ENCODE results near the gene CACNA1C. TPM values are rescaled to one million over a fixed set of nuclear protein-coding genes. Genes with fewer than 3 reads are reported as not detected.

CACNA1C gene
- total RNA-seq, 4 donors from 2014 or later: 9.7 to 42.1 (median 18.1) TPM

- DNase-seq: no peak
- Histone ChIP-seq H3K9me3 (no peaks in the 10 kb centered on the region), H3K27me3 (no peaks in the 10 kb centered on the region), H3K4me1 (peaks cover 0 to 40% (median 1%) of the 10 kb centered on the region in 4 donors), H3K27ac (peak overlapping the region in 3 of 4 donors; percentile 3 to 46 (median 37)), H3K36me3 (no peaks in the 10 kb centered on the region), H3K4me3 (no peak overlapping the region)
- TF ChIP-seq, protein P1, sequence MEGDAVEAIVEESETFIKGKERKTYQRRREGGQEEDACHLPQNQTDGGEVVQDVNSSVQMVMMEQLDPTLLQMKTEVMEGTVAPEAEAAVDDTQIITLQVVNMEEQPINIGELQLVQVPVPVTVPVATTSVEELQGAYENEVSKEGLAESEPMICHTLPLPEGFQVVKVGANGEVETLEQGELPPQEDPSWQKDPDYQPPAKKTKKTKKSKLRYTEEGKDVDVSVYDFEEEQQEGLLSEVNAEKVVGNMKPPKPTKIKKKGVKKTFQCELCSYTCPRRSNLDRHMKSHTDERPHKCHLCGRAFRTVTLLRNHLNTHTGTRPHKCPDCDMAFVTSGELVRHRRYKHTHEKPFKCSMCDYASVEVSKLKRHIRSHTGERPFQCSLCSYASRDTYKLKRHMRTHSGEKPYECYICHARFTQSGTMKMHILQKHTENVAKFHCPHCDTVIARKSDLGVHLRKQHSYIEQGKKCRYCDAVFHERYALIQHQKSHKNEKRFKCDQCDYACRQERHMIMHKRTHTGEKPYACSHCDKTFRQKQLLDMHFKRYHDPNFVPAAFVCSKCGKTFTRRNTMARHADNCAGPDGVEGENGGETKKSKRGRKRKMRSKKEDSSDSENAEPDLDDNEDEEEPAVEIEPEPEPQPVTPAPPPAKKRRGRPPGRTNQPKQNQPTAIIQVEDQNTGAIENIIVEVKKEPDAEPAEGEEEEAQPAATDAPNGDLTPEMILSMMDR (IDR thresholded peaks at IDR 0.05): no peak
- no peak for TF ChIP-seq POLR2A (IDR thresholded peaks at IDR 0.05)
Measured at GRCh38 chr12:2341871-2342270, 289.1 kb downstream of the CACNA1C start.

- no peak overlapping the region for H3K4me3 ChIP-seq
- H3K36me3 ChIP-seq: no peaks in the 10 kb centered on the region
- no peak for TF ChIP-seq POLR2A (IDR thresholded peaks at IDR 0.05)
- TF ChIP-seq, protein P1 (IDR thresholded peaks at IDR 0.05): no peak
- no peaks in the 10 kb centered on the region for H3K27me3 ChIP-seq
- H3K4me1 ChIP-seq: peaks cover 0 to 32% (median 1%) of the 10 kb centered on the region in 4 donors
- H3K9me3 ChIP-seq: no peaks in the 10 kb centered on the region
- DNase-seq: no peak
- no peak overlapping the region for H3K27ac ChIP-seq
Measured at GRCh38 chr12:2343681-2344080, 290.9 kb downstream of the CACNA1C start.

GRCh38 chr12:2344476-2344875 is 291.7 kb downstream of the CACNA1C start:
- Histone ChIP-seq H3K27me3 (no peaks in the 10 kb centered on the region), H3K4me3 (no peak overlapping the region), H3K36me3 (no peaks in the 10 kb centered on the region), H3K9me3 (no peaks in the 10 kb centered on the region), H3K27ac (peak overlapping the region; percentile 17 to 70 (median 48)), H3K4me1 (peaks cover 0 to 29% (median 1%) of the 10 kb centered on the region in 4 donors)
- no peak for DNase-seq
- TF ChIP-seq, protein P1 (IDR thresholded peaks at IDR 0.05): no peak
- TF ChIP-seq POLR2A (IDR thresholded peaks at IDR 0.05): no peak

DNA sequence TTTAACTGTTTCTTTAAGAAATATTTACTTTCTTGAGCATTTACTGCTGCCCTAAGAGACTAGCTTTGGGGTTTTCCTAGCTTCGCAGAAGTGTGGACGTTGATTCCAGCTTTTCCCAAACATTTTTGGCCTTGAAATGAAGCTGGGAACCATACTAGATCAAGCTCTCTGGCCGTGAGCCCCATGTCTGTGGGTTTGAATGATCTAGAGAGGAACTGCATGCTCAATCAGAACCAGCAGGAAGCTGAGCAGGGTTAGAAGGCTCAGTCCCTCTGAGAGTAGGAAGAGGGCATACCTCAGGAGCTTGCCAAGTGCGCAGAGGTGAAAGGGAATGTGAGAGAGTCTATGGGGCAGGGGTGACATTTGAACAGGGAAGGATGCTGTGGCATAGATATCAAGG is 292.1 kb downstream of the CACNA1C start:
- Histone ChIP-seq H3K4me1 (peaks cover 0 to 29% (median 1%) of the 10 kb centered on the region in 4 donors), H3K9me3 (no peaks in the 10 kb centered on the region), H3K4me3 (no peak overlapping the region), H3K27me3 (no peaks in the 10 kb centered on the region), H3K36me3 (no peaks in the 10 kb centered on the region), H3K27ac (peak overlapping the region; percentile 17 to 70 (median 48))
- no peak for TF ChIP-seq POLR2A (IDR thresholded peaks at IDR 0.05)
- TF ChIP-seq, protein P1 (IDR thresholded peaks at IDR 0.05): no peak
- no peak for DNase-seq

GRCh38 chr12:2345902-2346301 is 293.1 kb downstream of the CACNA1C start:
- TF ChIP-seq, protein P1 (IDR thresholded peaks at IDR 0.05): no peak
- TF ChIP-seq POLR2A (IDR thresholded peaks at IDR 0.05): no peak
- peak overlapping the region in 3 of 4 donors; percentile 36 to 70 (median 61) for H3K27ac ChIP-seq

DNA sequence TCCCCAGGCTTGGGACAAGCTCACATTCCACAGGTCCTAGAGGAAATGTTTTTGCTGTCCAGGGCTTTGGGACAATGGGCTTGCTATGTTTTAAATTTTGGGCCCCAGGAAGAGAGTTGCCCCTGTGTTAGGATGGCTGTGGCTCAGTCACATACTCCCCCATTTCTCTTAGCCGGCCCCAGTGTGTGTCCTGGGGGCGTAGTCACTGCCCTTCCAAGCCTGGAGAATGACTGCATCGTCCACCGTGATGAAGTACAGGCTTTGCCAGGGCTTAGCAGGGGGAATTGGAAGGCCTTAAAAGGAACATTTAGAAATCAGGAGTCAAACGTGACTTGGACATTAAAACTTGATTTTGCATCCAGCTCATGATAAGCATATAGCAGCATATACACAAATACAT is 293.6 kb downstream of the CACNA1C start:
- Histone ChIP-seq H3K36me3 (no peaks in the 10 kb centered on the region), H3K4me1 (peaks cover 0 to 29% (median 1%) of the 10 kb centered on the region in 4 donors), H3K9me3 (no peaks in the 10 kb centered on the region), H3K4me3 (no peak overlapping the region), H3K27me3 (no peaks in the 10 kb centered on the region), H3K27ac (peak overlapping the region in 2 of 4 donors; percentile 61 to 70)
- DNase-seq: peak in 1 of 3 donors; percentile 21
- TF ChIP-seq, protein P1 (IDR thresholded peaks at IDR 0.05): no peak
- TF ChIP-seq POLR2A (IDR thresholded peaks at IDR 0.05): no peak

More at GRCh38 chr12:2345902-2346301, 293.1 kb downstream of the CACNA1C start:
- Histone ChIP-seq H3K9me3 (no peaks in the 10 kb centered on the region), H3K4me3 (no peak overlapping the region), H3K27me3 (no peaks in the 10 kb centered on the region), H3K4me1 (peaks cover 0 to 29% (median 1%) of the 10 kb centered on the region in 4 donors), H3K36me3 (no peaks in the 10 kb centered on the region)
- DNase-seq: peak in 1 of 3 donors; percentile 42
